HCT116 (cell line): ENCODE data around the gene TRMT2A. TPM values are rescaled to one million over a fixed set of nuclear protein-coding genes. Genes with fewer than 3 reads are reported as not detected.

ENCODE experiments used
- ATAC-seq: fragments of 200-7000 bp; cut with Tn5 transposase; 2 replicates; pipeline ENCODE4 v1.9.1; 2020; ENCODE audit warnings: mild to moderate bottlenecking, moderate library complexity
- BruUV-seq: library from RNA; stranded (reverse); fragments of 400-500 nt; replicated peaks from 2 replicates; lab custom pipeline; 2021; lab: Mats Ljungman, UMichigan
- CTCF ChIA-PET: fragments of 300-600 bp; sonication (Branson Sonifier 250); formaldehyde crosslinking; loops from one replicate; lab custom pipeline; 2021; ENCODE audit warnings: antibody characterized with exemption; lab: Charles Lee
- POLR2A ChIA-PET: fragments of 300-600, 350-600 bp; sonication (Branson Sonifier 250); formaldehyde crosslinking; loops from one replicate; lab custom pipeline; 2021; ENCODE audit warnings: antibody characterized with exemption; lab: Charles Lee
- RAD21 ChIA-PET, 2 experiments: fragments of 300-600 bp; sonication (Branson Sonifier 250); formaldehyde crosslinking; loops; one replicate each; lab custom pipeline; 2023; ENCODE audit warnings: low total read pairs in 2 of 2; ENCODE audit not compliant: uncharacterized antibody in 2 of 2, unreplicated experiment in 2 of 2, low non-redundant PET in 1 of 2; lab: Charles Lee
- DNase-seq: peaks from one replicate; pipeline ENCODE4 v3.0.0-alpha.2; 2010; ENCODE audit warnings: low read depth, low spot score
- H2AFZ ChIP-seq: fragments of 200-600 bp; shearing (Covaris generic), sonication (generic); 2 replicates; pipeline ENCODE4 v1.6.1; 2017; ENCODE audit warnings: low read depth, mixed run types, mixed read lengths, antibody characterized with exemption, low read length; ENCODE audit not compliant: poor library complexity, severe bottlenecking
- H3K27ac ChIP-seq: 2 replicates; pipeline ENCODE4 v1.5.1; 2012; ENCODE audit warnings: low read depth, low read length
- H3K27me3 ChIP-seq: fragments of 200-600 bp; sonication (generic); 2 replicates; pipeline ENCODE4 v1.6.1; 2016; ENCODE audit warnings: mixed run types, low read length, mixed read lengths; ENCODE audit not compliant: insufficient read depth
- H3K36me3 ChIP-seq, 2 experiments: fragments of 200-500 bp in 1 of 2; fragments of 200-600 bp in 1 of 2; sonication (Bioruptor generic) in 1 of 2; sonication (generic) in 1 of 2; 2 replicates each; pipeline versions ENCODE4 v1.5.1 to v1.6.1; 2014 to 2016; ENCODE audit warnings: low read length in 2 of 2, inconsistent platforms in 1 of 2, mixed read lengths in 1 of 2, mixed run types in 1 of 2; ENCODE audit not compliant: insufficient read depth in 2 of 2, control insufficient read depth in 1 of 2
- H3K4me1 ChIP-seq, 2 experiments: fragments of 200-600 bp in 1 of 2; sonication (generic) in 1 of 2; 2 replicates each; pipeline versions ENCODE4 v1.5.1 to v1.6.1; 2012 to 2017; ENCODE audit warnings: low read length in 2 of 2, inconsistent platforms in 1 of 2, mild to moderate bottlenecking in 1 of 2, mixed read lengths in 1 of 2, mixed run types in 1 of 2, moderate library complexity in 1 of 2; ENCODE audit not compliant: insufficient read depth in 2 of 2, control insufficient read depth in 1 of 2
- H3K4me2 ChIP-seq: fragments of 200-600 bp; sonication (generic); 2 replicates; pipeline ENCODE4 v1.6.1; 2017; ENCODE audit warnings: mixed run types, low read length, mixed read lengths
- H3K4me3 ChIP-seq, 2 experiments: fragments of 200-600 bp in 1 of 2; sonication (generic) in 1 of 2; replicated peaks in 1 of 2; 2 replicates each; pipeline ENCODE4 v1.5.1; 2011 to 2016; ENCODE audit warnings: low read length in 2 of 2, control low read depth in 1 of 2, low read depth in 1 of 2, mild to moderate bottlenecking in 1 of 2, mixed read lengths in 1 of 2, mixed run types in 1 of 2
- H3K79me2 ChIP-seq: fragments of 200-600 bp; sonication (generic); 2 replicates; pipeline ENCODE4 v1.6.1; 2017; ENCODE audit warnings: mild to moderate bottlenecking, mixed run types, low read length, moderate library complexity, mixed read lengths; ENCODE audit not compliant: insufficient read depth
- H3K9ac ChIP-seq: fragments of 200-600 bp; sonication (generic); 2 replicates; pipeline ENCODE4 v1.6.1; 2016; ENCODE audit warnings: low read length, mixed read lengths
- H3K9me2 ChIP-seq: fragments of 200-600 bp; sonication (generic), shearing (Covaris generic); 2 replicates; pipeline ENCODE4 v1.6.1; 2017; ENCODE audit warnings: mixed run types, mild to moderate bottlenecking, moderate library complexity; ENCODE audit not compliant: insufficient read depth
- H3K9me3 ChIP-seq, 2 experiments: fragments of 200-500 bp in 1 of 2; fragments of 200-600 bp in 1 of 2; sonication (Bioruptor generic) in 1 of 2; sonication (generic) in 1 of 2; 2 replicates each; pipeline ENCODE4 v1.6.1; 2014 to 2017; ENCODE audit warnings: low read length in 2 of 2, mixed read lengths in 2 of 2, inconsistent platforms in 1 of 2, low read depth in 1 of 2, mild to moderate bottlenecking in 1 of 2, mixed run types in 1 of 2, moderate library complexity in 1 of 2; ENCODE audit not compliant: control insufficient read depth in 1 of 2, insufficient read depth in 1 of 2
- H4K20me1 ChIP-seq: fragments of 200-600 bp; sonication (generic), shearing (Covaris generic); 2 replicates; pipeline ENCODE4 v1.6.1; 2017; ENCODE audit warnings: mixed run types, mild to moderate bottlenecking, moderate library complexity; ENCODE audit not compliant: insufficient read depth
- CEBPB ChIP-seq: IDR thresholded peaks from 2 replicates; pipeline ENCODE4 v1.6.1; 2012; ENCODE audit warnings: low read depth
- ELF1 ChIP-seq: IDR thresholded peaks from 2 replicates; pipeline ENCODE4 v1.6.1; 2012; ENCODE audit warnings: low read depth, borderline replicate concordance
- EZH2 ChIP-seq: fragments of 200-600 bp; sonication (generic); IDR thresholded peaks from 2 replicates; pipeline ENCODE4 v1.6.1; 2017; ENCODE audit warnings: antibody characterized with exemption, mixed run types
- EZH2phosphoT487 ChIP-seq: fragments of 200-600 bp; IDR thresholded peaks from 2 replicates; pipeline ENCODE4 v1.6.1; 2018; ENCODE audit warnings: antibody characterized with exemption, borderline replicate concordance
- FOSL1 ChIP-seq: IDR thresholded peaks from 2 replicates; pipeline ENCODE4 v1.6.1; 2012; ENCODE audit warnings: low read depth
- JUND ChIP-seq: IDR thresholded peaks from 2 replicates; pipeline ENCODE4 v1.6.1; 2012
- POLR2AphosphoS5 ChIP-seq: IDR thresholded peaks from 2 replicates; pipeline ENCODE4 v1.6.1; 2011; ENCODE audit warnings: mild to moderate bottlenecking, low read depth, low read length, moderate library complexity
- RAD21 ChIP-seq: IDR thresholded peaks from 2 replicates; pipeline ENCODE4 v1.6.1; 2012; ENCODE audit warnings: low read depth, mild to moderate bottlenecking
- SP1 ChIP-seq: IDR thresholded peaks from 2 replicates; pipeline ENCODE4 v1.6.1; 2012; ENCODE audit warnings: low read depth
- SRF ChIP-seq: IDR thresholded peaks from 2 replicates; pipeline ENCODE4 v1.6.1; 2012; ENCODE audit warnings: low read depth
- TCF7L2 ChIP-seq: IDR thresholded peaks from 2 replicates; pipeline ENCODE4 v1.7.0; 2011; ENCODE audit warnings: borderline replicate concordance, inconsistent platforms; ENCODE audit not compliant: insufficient read depth, insufficient read length; ENCODE audit errors: extremely low read depth
- YY1 ChIP-seq: IDR thresholded peaks from 2 replicates; pipeline ENCODE4 v1.6.1; 2011; ENCODE audit warnings: low read length, low read depth, moderate library complexity, mild to moderate bottlenecking; ENCODE audit not compliant: insufficient replicate concordance; ENCODE audit errors: extremely low read depth
- ZFX ChIP-seq: fragments of 450-650 bp; IDR thresholded peaks from 2 replicates; pipeline ENCODE4 v1.6.1; 2017
- ZNF274 ChIP-seq: fragments of 200-500 bp; sonication (Bioruptor generic); IDR thresholded peaks from 2 replicates; pipeline ENCODE4 v1.6.1; 2014; ENCODE audit warnings: mild to moderate bottlenecking, low read depth, low read length, inconsistent platforms
- intact Hi-C: fragments of 100-400 bp; cut with micrococcal nuclease; formaldehyde crosslinking; loops from 2 replicates; pipeline ENCODE4 v1.10.0; 2022
- total RNA-seq: library from RNA; stranded (reverse); gene quantifications from one replicate; pipeline ENCODE4 v1.2.1, GENCODE V29; 2021; ENCODE audit not compliant: unreplicated experiment
- TF ChIP-seq, protein P1 (sequence below): IDR thresholded peaks from 2 replicates; pipeline ENCODE4 v1.6.1; 2012
- TF ChIP-seq, protein P2 (sequence below), 3 experiments: fragments of 200-600 bp in 1 of 3; sonication (generic) in 1 of 3; IDR thresholded peaks in 2 of 3; conservative IDR thresholded peaks in 1 of 3; 2 replicates each; pipeline ENCODE4 v1.5.1; 2012 to 2017; ENCODE audit warnings: low read depth in 2 of 3, low read length in 2 of 3, antibody characterized with exemption in 1 of 3, borderline replicate concordance in 1 of 3, control low read depth in 1 of 3, mild to moderate bottlenecking in 1 of 3, mixed read lengths in 1 of 3, mixed run types in 1 of 3, moderate library complexity in 1 of 3; ENCODE audit not compliant: insufficient read depth in 1 of 3
- TF ChIP-seq, protein P3 (sequence below): IDR thresholded peaks from 2 replicates; pipeline ENCODE4 v1.6.1; 2012; ENCODE audit warnings: low read depth

TRMT2A gene
- total RNA-seq, 1 experiment from 2014 or later, result 67.3 TPM

DNA sequence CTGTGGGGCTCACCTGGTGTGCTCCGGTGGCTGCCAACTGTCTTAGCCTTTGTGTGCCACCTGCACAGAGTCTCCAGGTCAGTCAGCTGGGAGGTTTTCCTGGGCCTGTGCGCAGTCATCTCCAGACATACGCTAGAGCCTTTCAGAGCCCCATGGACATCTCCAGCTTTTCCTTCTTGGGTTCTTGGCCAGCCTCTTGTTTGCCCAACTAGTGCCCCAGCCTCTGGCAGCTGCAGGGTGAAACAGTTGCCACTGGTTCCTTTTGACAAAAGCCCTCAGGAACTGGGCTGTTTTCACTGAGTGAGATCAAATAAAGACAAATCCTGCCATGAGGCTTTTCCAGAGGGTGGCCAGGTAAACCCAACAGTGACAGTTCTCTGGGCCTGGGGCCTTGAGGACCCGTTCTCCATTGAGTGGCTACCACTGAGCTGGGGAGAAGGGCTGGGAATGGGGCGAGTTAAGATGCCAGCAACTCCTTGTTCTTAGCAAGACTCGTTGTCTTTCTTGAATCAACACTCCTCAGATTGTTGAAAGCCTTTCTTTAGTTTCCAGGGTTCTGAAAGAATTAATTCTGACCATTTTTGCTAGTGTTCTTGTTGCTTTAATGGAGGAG, 17.8 kb downstream of the TRMT2A start:
- Histone ChIP-seq H3K27ac (no peak overlapping the region), H3K36me3 (peaks cover 62 to 83% of the 10 kb centered on the region in 2 experiments), H3K27me3 (no peaks in the 10 kb centered on the region), H3K79me2 (peaks cover 89% of the 10 kb centered on the region), H3K9me3 (no peaks in the 10 kb centered on the region), H4K20me1 (0 out of 2 replicates have a peak, but pooled peaks cover 2% of the 10 kb centered on the region), H3K9ac (no peak overlapping the region), H3K9me2 (no peaks in the 10 kb centered on the region), H3K4me3 (no peak overlapping the region), H3K4me2 (no peak overlapping the region), H3K4me1 (no peaks in the 10 kb centered on the region), H2AFZ (no peak overlapping the region)
- ChIA-PET RAD21 (no interaction called here), CTCF (no interaction called here), POLR2A (no interaction called here)
- ATAC-seq (no peak), DNase-seq (no peak)
- intact Hi-C loops, result no loop called here
- BruUV-seq, result no TSS peak
- TF ChIP-seq, protein P1, sequence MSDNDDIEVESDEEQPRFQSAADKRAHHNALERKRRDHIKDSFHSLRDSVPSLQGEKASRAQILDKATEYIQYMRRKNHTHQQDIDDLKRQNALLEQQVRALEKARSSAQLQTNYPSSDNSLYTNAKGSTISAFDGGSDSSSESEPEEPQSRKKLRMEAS, result no peak
- no peak for TF ChIP-seq EZH2
- TF ChIP-seq ZFX, result no peak
- no peak for TF ChIP-seq CEBPB
- TF ChIP-seq ELF1, result no peak
- TF ChIP-seq JUND, result no peak
- TF ChIP-seq, protein P2, sequence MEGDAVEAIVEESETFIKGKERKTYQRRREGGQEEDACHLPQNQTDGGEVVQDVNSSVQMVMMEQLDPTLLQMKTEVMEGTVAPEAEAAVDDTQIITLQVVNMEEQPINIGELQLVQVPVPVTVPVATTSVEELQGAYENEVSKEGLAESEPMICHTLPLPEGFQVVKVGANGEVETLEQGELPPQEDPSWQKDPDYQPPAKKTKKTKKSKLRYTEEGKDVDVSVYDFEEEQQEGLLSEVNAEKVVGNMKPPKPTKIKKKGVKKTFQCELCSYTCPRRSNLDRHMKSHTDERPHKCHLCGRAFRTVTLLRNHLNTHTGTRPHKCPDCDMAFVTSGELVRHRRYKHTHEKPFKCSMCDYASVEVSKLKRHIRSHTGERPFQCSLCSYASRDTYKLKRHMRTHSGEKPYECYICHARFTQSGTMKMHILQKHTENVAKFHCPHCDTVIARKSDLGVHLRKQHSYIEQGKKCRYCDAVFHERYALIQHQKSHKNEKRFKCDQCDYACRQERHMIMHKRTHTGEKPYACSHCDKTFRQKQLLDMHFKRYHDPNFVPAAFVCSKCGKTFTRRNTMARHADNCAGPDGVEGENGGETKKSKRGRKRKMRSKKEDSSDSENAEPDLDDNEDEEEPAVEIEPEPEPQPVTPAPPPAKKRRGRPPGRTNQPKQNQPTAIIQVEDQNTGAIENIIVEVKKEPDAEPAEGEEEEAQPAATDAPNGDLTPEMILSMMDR (IDR thresholded peaks at IDR 0.05 in 2 of 3, conservative IDR thresholded peaks at IDR 0.05 in 1 of 3; ENCODE audit: borderline replicate concordance in 1 of 3, insufficient read depth in 1 of 3, low read depth in 2 of 3, low read length in 2 of 3), result no peak
- TF ChIP-seq EZH2phosphoT487, result no peak
- no peak for TF ChIP-seq RAD21
- TF ChIP-seq, protein P3, sequence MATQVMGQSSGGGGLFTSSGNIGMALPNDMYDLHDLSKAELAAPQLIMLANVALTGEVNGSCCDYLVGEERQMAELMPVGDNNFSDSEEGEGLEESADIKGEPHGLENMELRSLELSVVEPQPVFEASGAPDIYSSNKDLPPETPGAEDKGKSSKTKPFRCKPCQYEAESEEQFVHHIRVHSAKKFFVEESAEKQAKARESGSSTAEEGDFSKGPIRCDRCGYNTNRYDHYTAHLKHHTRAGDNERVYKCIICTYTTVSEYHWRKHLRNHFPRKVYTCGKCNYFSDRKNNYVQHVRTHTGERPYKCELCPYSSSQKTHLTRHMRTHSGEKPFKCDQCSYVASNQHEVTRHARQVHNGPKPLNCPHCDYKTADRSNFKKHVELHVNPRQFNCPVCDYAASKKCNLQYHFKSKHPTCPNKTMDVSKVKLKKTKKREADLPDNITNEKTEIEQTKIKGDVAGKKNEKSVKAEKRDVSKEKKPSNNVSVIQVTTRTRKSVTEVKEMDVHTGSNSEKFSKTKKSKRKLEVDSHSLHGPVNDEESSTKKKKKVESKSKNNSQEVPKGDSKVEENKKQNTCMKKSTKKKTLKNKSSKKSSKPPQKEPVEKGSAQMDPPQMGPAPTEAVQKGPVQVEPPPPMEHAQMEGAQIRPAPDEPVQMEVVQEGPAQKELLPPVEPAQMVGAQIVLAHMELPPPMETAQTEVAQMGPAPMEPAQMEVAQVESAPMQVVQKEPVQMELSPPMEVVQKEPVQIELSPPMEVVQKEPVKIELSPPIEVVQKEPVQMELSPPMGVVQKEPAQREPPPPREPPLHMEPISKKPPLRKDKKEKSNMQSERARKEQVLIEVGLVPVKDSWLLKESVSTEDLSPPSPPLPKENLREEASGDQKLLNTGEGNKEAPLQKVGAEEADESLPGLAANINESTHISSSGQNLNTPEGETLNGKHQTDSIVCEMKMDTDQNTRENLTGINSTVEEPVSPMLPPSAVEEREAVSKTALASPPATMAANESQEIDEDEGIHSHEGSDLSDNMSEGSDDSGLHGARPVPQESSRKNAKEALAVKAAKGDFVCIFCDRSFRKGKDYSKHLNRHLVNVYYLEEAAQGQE, result no peak
- no peak for TF ChIP-seq SP1
- no peak for TF ChIP-seq TCF7L2
- TF ChIP-seq FOSL1, result no peak
- TF ChIP-seq ZNF274, result no peak
- TF ChIP-seq POLR2AphosphoS5, result no peak
- no peak for TF ChIP-seq YY1
- TF ChIP-seq SRF, result no peak
